ES-I3 (cell line): ENCODE measurements around the gene LYSMD2.

Source experiments
- H3K36me3 ChIP-seq: 2 replicates; pipeline ENCODE4 v1.6.1; 2013; ENCODE audit warnings: mild to moderate bottlenecking, low read length, control low read depth, moderate library complexity; ENCODE audit not compliant: insufficient read depth
- H3K4me1 ChIP-seq: 2 replicates; pipeline ENCODE4 v1.6.1; 2013; ENCODE audit warnings: mild to moderate bottlenecking, control low read depth, low read length; ENCODE audit not compliant: insufficient read depth
- H3K9ac ChIP-seq: 2 replicates; pipeline ENCODE4 v1.6.1; 2013; ENCODE audit warnings: low read depth, mild to moderate bottlenecking, low read length, moderate library complexity
- H3K9me3 ChIP-seq: 2 replicates; pipeline ENCODE4 v1.6.1; 2013; ENCODE audit warnings: mild to moderate bottlenecking, low read length, moderate library complexity; ENCODE audit not compliant: control insufficient read depth, insufficient read depth

LYSMD2 gene

GRCh38 chr15:51718219-51718618 lies 19.2 kb downstream of the LYSMD2 start:
- no peaks in the 10 kb centered on the region for H3K36me3 ChIP-seq
- no peak overlapping the region for H3K9ac ChIP-seq
- H3K4me1 ChIP-seq: no peaks in the 10 kb centered on the region; the same call in 1 of the 2 replicates
- H3K9me3 ChIP-seq: no peaks in the 10 kb centered on the region

GRCh38 chr15:51714911-51715310 lies 22.5 kb downstream of the LYSMD2 start:
- Histone ChIP-seq H3K4me1 (no peaks in the 10 kb centered on the region; the same call in 1 of the 2 replicates), H3K9ac (no peak overlapping the region), H3K36me3 (no peaks in the 10 kb centered on the region), H3K9me3 (no peaks in the 10 kb centered on the region)

- Histone ChIP-seq H3K36me3 (no peaks in the 10 kb centered on the region), H3K9ac (no peak overlapping the region), H3K9me3 (no peaks in the 10 kb centered on the region), H3K4me1 (no peaks in the 10 kb centered on the region; the same call in 1 of the 2 replicates)
Measured at GRCh38 chr15:51714162-51714561, 23.3 kb downstream of the LYSMD2 start.

GRCh38 chr15:51709031-51709430 lies 28.4 kb downstream of the LYSMD2 start:
- Histone ChIP-seq H3K9ac (no peak overlapping the region), H3K4me1 (no peaks in the 10 kb centered on the region), H3K36me3 (no peaks in the 10 kb centered on the region), H3K9me3 (no peaks in the 10 kb centered on the region)

GRCh38 chr15:51708013-51708412 lies 29.4 kb downstream of the LYSMD2 start:
- H3K9me3 ChIP-seq: no peaks in the 10 kb centered on the region
- H3K4me1 ChIP-seq: no peaks in the 10 kb centered on the region
- no peaks in the 10 kb centered on the region for H3K36me3 ChIP-seq
- H3K9ac ChIP-seq: no peak overlapping the region

- Histone ChIP-seq H3K9me3 (no peaks in the 10 kb centered on the region), H3K4me1 (no peaks in the 10 kb centered on the region), H3K36me3 (no peaks in the 10 kb centered on the region), H3K9ac (no peak overlapping the region)
Measured at GRCh38 chr15:51706926-51707608, 30.4 kb downstream of the LYSMD2 start.

GRCh38 chr15:51706291-51706690 lies 31.2 kb downstream of the LYSMD2 start:
- Histone ChIP-seq H3K36me3 (no peaks in the 10 kb centered on the region), H3K9ac (no peak overlapping the region), H3K9me3 (no peaks in the 10 kb centered on the region), H3K4me1 (no peaks in the 10 kb centered on the region)

- Histone ChIP-seq H3K36me3 (no peaks in the 10 kb centered on the region), H3K9ac (no peak overlapping the region), H3K9me3 (no peaks in the 10 kb centered on the region), H3K4me1 (no peaks in the 10 kb centered on the region)
Measured at GRCh38 chr15:51702710-51703109, 34.7 kb downstream of the LYSMD2 start.

- no peaks in the 10 kb centered on the region for H3K4me1 ChIP-seq
- no peaks in the 10 kb centered on the region for H3K9me3 ChIP-seq
- no peaks in the 10 kb centered on the region for H3K36me3 ChIP-seq
- H3K9ac ChIP-seq: no peak overlapping the region
Measured at GRCh38 chr15:51699373-51699772, 38.1 kb downstream of the LYSMD2 start.

- H3K36me3 ChIP-seq: no peaks in the 10 kb centered on the region
- H3K9ac ChIP-seq: no peak overlapping the region
- no peaks in the 10 kb centered on the region for H3K4me1 ChIP-seq
- no peaks in the 10 kb centered on the region for H3K9me3 ChIP-seq
Measured at GRCh38 chr15:51697163-51697562, 40.3 kb downstream of the LYSMD2 start.

GRCh38 chr15:51696566-51696965 lies 40.9 kb downstream of the LYSMD2 start:
- no peak overlapping the region for H3K9ac ChIP-seq

GRCh38 chr15:51692154-51692553 lies 45.3 kb downstream of the LYSMD2 start:
- H3K36me3 ChIP-seq: no peaks in the 10 kb centered on the region
- no peaks in the 10 kb centered on the region for H3K4me1 ChIP-seq
- no peaks in the 10 kb centered on the region for H3K9me3 ChIP-seq
- no peak overlapping the region for H3K9ac ChIP-seq

More at GRCh38 chr15:51696566-51696965, 40.9 kb downstream of the LYSMD2 start:
- Histone ChIP-seq H3K36me3 (no peaks in the 10 kb centered on the region), H3K4me1 (no peaks in the 10 kb centered on the region), H3K9me3 (no peaks in the 10 kb centered on the region)

- no peaks in the 10 kb centered on the region for H3K9me3 ChIP-seq
- no peaks in the 10 kb centered on the region for H3K36me3 ChIP-seq
- no peaks in the 10 kb centered on the region for H3K4me1 ChIP-seq
Measured at GRCh38 chr15:51688863-51689262, 48.6 kb downstream of the LYSMD2 start.

GRCh38 chr15:51687565-51687964 lies 49.9 kb downstream of the LYSMD2 start:
- no peaks in the 10 kb centered on the region for H3K36me3 ChIP-seq
- no peaks in the 10 kb centered on the region for H3K4me1 ChIP-seq
- no peak overlapping the region for H3K9ac ChIP-seq
- no peaks in the 10 kb centered on the region for H3K9me3 ChIP-seq

More at GRCh38 chr15:51688863-51689262, 48.6 kb downstream of the LYSMD2 start:
- H3K9ac ChIP-seq: no peak overlapping the region

- Histone ChIP-seq H3K9ac (peak within 1 kb of the TSS; percentile 72), H3K36me3 (no peaks in the 10 kb centered on the region), H3K4me1 (no peaks in the 10 kb centered on the region), H3K9me3 (no peaks in the 10 kb centered on the region)
Measured at GRCh38 chr15:51681303-51681963, 56.0 kb downstream of the LYSMD2 start, which contains the start of gene SCG3. TSS of gene SCG3 (plus strand) at chr15:51681503. CDS start at chr15:51681756, 253 bp downstream.
